K562 (cell line): ENCODE data around the gene YPEL3. TPM values are rescaled to one million over a fixed set of nuclear protein-coding genes. Genes with fewer than 3 reads are reported as not detected.
A peak's percentile ranks its signal among the peaks of the same experiment; 100 is the strongest.

Source experiments
- CTBP1 ChIP-seq: fragments of 450-650 bp; IDR thresholded peaks from 2 replicates; pipeline ENCODE4 v1.6.1; 2016; ENCODE audit warnings: borderline replicate concordance
- CTCF ChIP-seq, 3 experiments: IDR thresholded peaks in 2 of 3; conservative IDR thresholded peaks in 1 of 3; 2 replicates each; pipeline ENCODE4 v1.5.1; 2011 to 2012; ENCODE audit warnings: low read length in 3 of 3, mild to moderate bottlenecking in 3 of 3, control low read depth in 2 of 3, improper control_type of control experiment in 1 of 3, inconsistent platforms in 1 of 3, low read depth in 1 of 3, mixed read lengths in 1 of 3, moderate library complexity in 1 of 3; ENCODE audit not compliant: insufficient read depth in 2 of 3
- MEIS2 ChIP-seq: fragments of 450-650 bp; IDR thresholded peaks from 2 replicates; pipeline ENCODE4 v1.6.1; 2014; ENCODE audit warnings: mild to moderate bottlenecking; ENCODE audit not compliant: partially characterized antibody
- MGA ChIP-seq: fragments of 450-650 bp; IDR thresholded peaks from 2 replicates; pipeline ENCODE4 v1.6.1; 2016; ENCODE audit warnings: mild to moderate bottlenecking, moderate library complexity
- MTF1 ChIP-seq: fragments of 250-450 bp; sonication (Bioruptor Pico); IDR thresholded peaks from 2 replicates; pipeline ENCODE4 v1.9.0; 2021; ENCODE audit warnings: moderate library complexity, mild to moderate bottlenecking, inconsistent platforms, borderline replicate concordance
- ZNF217 ChIP-seq: sonication (generic); formaldehyde crosslinking; IDR thresholded peaks from 2 replicates; pipeline ENCODE4 v1.8.0; 2022; ENCODE audit warnings: mild to moderate bottlenecking, missing genetic modification reagents
- ZNF384 ChIP-seq: IDR thresholded peaks from 2 replicates; pipeline ENCODE4 v1.6.1; 2012; ENCODE audit warnings: low read depth, low read length, improper control_type of control experiment
- polyA plus RNA-seq, 8 experiments: library from polyadenylated mRNA; depleted of rRNA in 4 of 8; stranded (reverse) in 5 of 8; unstranded in 3 of 8; fragments of >200 nt; fragmentation: Nextera tagmentation in 2 of 8; fragmentation: Illumina TruSeq in 1 of 8; extraction: Ambion mirVana in 2 of 8; extraction: Trizol in 1 of 8; gene quantifications; 2 replicates each; pipeline versions ENCODE4 v1.2.1 to v1.2.3, GENCODE V29; 2011 to 2014; ENCODE audit warnings: inconsistent platforms in 1 of 8, missing spikeins in 1 of 8
- total RNA-seq, 7 experiments: library from RNA; depleted of rRNA in 6 of 7; stranded (reverse); fragments of >200 nt in 6 of 7; fragmentation: Illumina TruSeq in 2 of 7; extraction: Trizol in 2 of 7; gene quantifications; 2 replicates each; pipeline versions ENCODE4 v1.2.1 to v1.2.3, GENCODE V29; 2011 to 2021; ENCODE audit warnings: low replicate concordance in 1 of 7

YPEL3 gene
- total and polyA plus RNA-seq, 9 of the 15 experiments (the other 6 are each of a cell fraction or from before 2014, with no cell fraction given) = 0.41 to 15.0 (median 2.9) TPM

- TF ChIP-seq MGA = peak; percentile 42; the same call in 1 of the 2 replicates
- peak; percentile 47; the same call in 1 of the 2 replicates for TF ChIP-seq CTBP1
- 0 out of 2 replicates have a peak, but pooled peaks have one; percentile 27 for TF ChIP-seq ZNF384
- peak; percentile 72 for TF ChIP-seq MEIS2
- TF ChIP-seq CTCF (IDR thresholded peaks at IDR 0.05 in 2 of 3, conservative IDR thresholded peaks at IDR 0.05 in 1 of 3; ENCODE audit: insufficient read depth in 2 of 3, low read depth in 1 of 3, low read length in 3 of 3) = peak; percentile 48 to 57 (median 50); a peak in 5 of 6 replicates
- no peak for TF ChIP-seq ZNF217 (CRISPR knock-in tag)
- 0 out of 2 replicates have a peak, but pooled peaks have one; percentile 33 for TF ChIP-seq MTF1 (CRISPR knock-in tag)
- TF ChIP-seq, all 486 proteins: peak for 65
These were observed 31.9 kb downstream of the YPEL3 start (continued) for GRCh38 chr16:30063893-30064728.
